Smooth muscle cell (in vitro differentiated cells): Measurements from ENCODE around the gene GDPD1. TPM values are rescaled to one million over a fixed set of nuclear protein-coding genes. Genes with fewer than 3 reads are reported as not detected.
"Not testable (repeated sequence)": the region's sequence is repeated elsewhere in the genome, so short reads cannot be mapped to it uniquely, and the experiment has no call there.

Experiments used
- DNase-seq: peaks from one replicate; lab custom pipeline; 2025; ENCODE audit not compliant: unreplicated experiment; lab: John Stamatoyannopoulos, UW
- H2AFZ ChIP-seq: fragments of 200-600 bp; sonication (generic); 2 replicates; pipeline ENCODE4 v1.6.0; 2016; ENCODE audit warnings: antibody characterized with exemption, low read depth, mild to moderate bottlenecking
- H3F3A ChIP-seq: fragments of 200-600 bp; sonication (generic); 2 replicates; pipeline ENCODE4 v1.6.0; 2017; ENCODE audit warnings: antibody characterized with exemption, low read depth
- H3K27ac ChIP-seq: fragments of 200-600 bp; sonication (generic); 2 replicates; pipeline ENCODE4 v1.5.1; 2016; ENCODE audit warnings: low read depth, mild to moderate bottlenecking
- H3K27me3 ChIP-seq: fragments of 200-600 bp; sonication (generic); 2 replicates; pipeline ENCODE4 v1.6.1; 2016; ENCODE audit warnings: low read depth, mild to moderate bottlenecking
- H3K36me3 ChIP-seq: fragments of 200-600 bp; sonication (generic); 2 replicates; pipeline ENCODE4 v1.5.1; 2016; ENCODE audit warnings: low read depth
- H3K4me1 ChIP-seq: fragments of 200-600 bp; sonication (generic); 2 replicates; pipeline ENCODE4 v1.5.1; 2016; ENCODE audit warnings: low read depth
- H3K4me2 ChIP-seq: fragments of 200-600 bp; sonication (generic); 2 replicates; pipeline ENCODE4 v1.6.0; 2016; ENCODE audit warnings: mild to moderate bottlenecking
- H3K4me3 ChIP-seq: fragments of 200-600 bp; sonication (generic); 2 replicates; pipeline ENCODE4 v1.5.1; 2016; ENCODE audit warnings: mild to moderate bottlenecking
- H3K79me2 ChIP-seq: fragments of 200-600 bp; sonication (generic); 2 replicates; pipeline ENCODE4 v1.6.0; 2016; ENCODE audit warnings: low read depth, mild to moderate bottlenecking
- H3K9ac ChIP-seq: fragments of 200-600 bp; sonication (generic); 2 replicates; pipeline ENCODE4 v1.6.0; 2016; ENCODE audit warnings: low read depth
- H3K9me3 ChIP-seq: fragments of 200-600 bp; sonication (generic); replicated peaks from 2 replicates; pipeline ENCODE4 v1.5.1; 2016; ENCODE audit warnings: low read depth
- H4K20me1 ChIP-seq: fragments of 200-600 bp; sonication (generic); 2 replicates; pipeline ENCODE4 v1.6.0; 2016; ENCODE audit warnings: low read depth
- WGBS: methylation state at CpG from one replicate; pipeline ENCODE4 v1.1.7; 2016; ENCODE audit warnings: low lambda C conversion rate; 5-methylcytosine and 5-hydroxymethylcytosine counted together
- polyA plus RNA-seq: library from polyadenylated mRNA; unstranded; fragments of >200 nt; fragmentation: Nextera tagmentation; extraction: Ambion mirVana; gene quantifications from 2 replicates; pipeline ENCODE4 v1.2.1, GENCODE V29; 2016
- total RNA-seq: library from RNA; depleted of rRNA; stranded (reverse); fragments of >200 nt; gene quantifications from 2 replicates; pipeline ENCODE4 v1.2.3, GENCODE V29; 2014
- TF ChIP-seq, protein P1 (sequence below): fragments of 200-600 bp; sonication (generic); IDR thresholded peaks from 2 replicates; pipeline ENCODE4 v1.5.1; 2017; ENCODE audit warnings: borderline replicate concordance, mild to moderate bottlenecking, antibody characterized with exemption; ENCODE audit not compliant: insufficient read depth, poor library complexity, severe bottlenecking

The GDPD1 gene
- total and polyA plus RNA-seq, 2 experiments from 2014 or later: 2.3 to 8.0 TPM

DNA sequence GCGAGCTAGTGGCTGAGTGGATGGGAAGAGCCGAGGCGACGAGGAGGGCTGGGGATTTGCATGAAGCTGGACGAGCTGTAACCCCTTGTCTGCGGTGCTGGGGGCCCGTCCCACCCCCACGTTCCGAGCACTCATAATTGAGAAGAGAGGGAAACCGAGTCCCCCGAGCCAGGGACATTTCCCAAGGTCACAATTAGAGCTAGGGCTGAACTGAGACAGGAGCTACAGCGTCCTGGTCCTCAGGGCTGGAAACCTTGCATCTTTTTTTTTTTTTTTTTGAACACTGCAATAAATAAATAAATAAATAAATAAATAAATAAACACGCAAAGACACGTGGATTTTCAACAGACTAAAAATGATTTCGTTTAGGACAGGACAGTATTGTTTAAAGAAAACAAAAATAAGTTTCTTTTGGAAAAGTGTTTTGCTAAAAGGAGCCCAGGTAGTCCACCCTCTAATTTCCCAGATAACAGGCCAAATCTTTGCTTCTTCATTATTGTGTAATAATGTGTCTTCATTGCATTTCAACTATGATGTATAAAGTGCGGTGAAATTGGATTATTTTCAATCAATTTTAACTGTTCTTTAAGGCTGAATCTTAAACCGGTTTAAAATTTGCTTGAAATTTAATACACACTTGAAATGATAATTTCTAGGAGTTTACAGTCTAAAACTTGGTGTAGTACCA, 992 bp downstream of the GDPD1 start:
- H3K79me2 ChIP-seq: no peaks in the 10 kb centered on the region
- no peaks in the 10 kb centered on the region for H3K9me3 ChIP-seq
- 17% methylated on average over 17 of the region's 17 CpGs for WGBS
- no peaks in the 10 kb centered on the region for H3K27me3 ChIP-seq
- no peaks in the 10 kb centered on the region for H4K20me1 ChIP-seq
- H3K4me2 ChIP-seq: peak overlapping the region; percentile 92
- no peaks in the 10 kb centered on the region for H3F3A ChIP-seq
- H3K4me3 ChIP-seq: peak overlapping the region; percentile 67
- no peak for DNase-seq
- H3K9ac ChIP-seq: peak overlapping the region; percentile 39
- no peaks in the 10 kb centered on the region for H3K36me3 ChIP-seq
- H3K27ac ChIP-seq: no peak overlapping the region
- TF ChIP-seq, protein P1, sequence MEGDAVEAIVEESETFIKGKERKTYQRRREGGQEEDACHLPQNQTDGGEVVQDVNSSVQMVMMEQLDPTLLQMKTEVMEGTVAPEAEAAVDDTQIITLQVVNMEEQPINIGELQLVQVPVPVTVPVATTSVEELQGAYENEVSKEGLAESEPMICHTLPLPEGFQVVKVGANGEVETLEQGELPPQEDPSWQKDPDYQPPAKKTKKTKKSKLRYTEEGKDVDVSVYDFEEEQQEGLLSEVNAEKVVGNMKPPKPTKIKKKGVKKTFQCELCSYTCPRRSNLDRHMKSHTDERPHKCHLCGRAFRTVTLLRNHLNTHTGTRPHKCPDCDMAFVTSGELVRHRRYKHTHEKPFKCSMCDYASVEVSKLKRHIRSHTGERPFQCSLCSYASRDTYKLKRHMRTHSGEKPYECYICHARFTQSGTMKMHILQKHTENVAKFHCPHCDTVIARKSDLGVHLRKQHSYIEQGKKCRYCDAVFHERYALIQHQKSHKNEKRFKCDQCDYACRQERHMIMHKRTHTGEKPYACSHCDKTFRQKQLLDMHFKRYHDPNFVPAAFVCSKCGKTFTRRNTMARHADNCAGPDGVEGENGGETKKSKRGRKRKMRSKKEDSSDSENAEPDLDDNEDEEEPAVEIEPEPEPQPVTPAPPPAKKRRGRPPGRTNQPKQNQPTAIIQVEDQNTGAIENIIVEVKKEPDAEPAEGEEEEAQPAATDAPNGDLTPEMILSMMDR: no peak
- peak overlapping the region; percentile 99 for H2AFZ ChIP-seq
- H3K4me1 ChIP-seq: peaks cover 5% of the 10 kb centered on the region

GRCh38 chr17:59223813-59224212, 3.5 kb downstream of the GDPD1 start:
- Histone ChIP-seq H3K27me3 (no peaks in the 10 kb centered on the region), H2AFZ (no peak overlapping the region), H3K27ac (no peak overlapping the region), H3K9ac (no peak overlapping the region), H3K4me2 (no peak overlapping the region), H3K79me2 (no peaks in the 10 kb centered on the region), H3K36me3 (no peaks in the 10 kb centered on the region), H3F3A (no peaks in the 10 kb centered on the region), H3K9me3 (no peaks in the 10 kb centered on the region), H4K20me1 (no peaks in the 10 kb centered on the region), H3K4me1 (peaks cover 5% of the 10 kb centered on the region), H3K4me3 (no peak overlapping the region)
- WGBS: 94% methylated on average over 7 of the region's 7 CpGs
- TF ChIP-seq, protein P1: no peak
- no peak for DNase-seq

GRCh38 chr17:59228588-59228987, 8.3 kb downstream of the GDPD1 start:
- not testable (repeated sequence) for H3K27me3 ChIP-seq, DNase-seq, H4K20me1 ChIP-seq, H3K4me2 ChIP-seq, H3K36me3 ChIP-seq, H3K9me3 ChIP-seq, H3K27ac ChIP-seq, H3K4me1 ChIP-seq, H2AFZ ChIP-seq, H3K79me2 ChIP-seq, H3F3A ChIP-seq, H3K9ac ChIP-seq, H3K4me3 ChIP-seq
- WGBS: 100% methylated on average over 1 of the region's 1 CpG

GRCh38 chr17:59230764-59231163, 10.5 kb downstream of the GDPD1 start:
- TF ChIP-seq, protein P1: no peak
- H3K9me3 ChIP-seq: no peaks in the 10 kb centered on the region
- no peaks in the 10 kb centered on the region for H3K36me3 ChIP-seq
- DNase-seq: no peak
- no peak overlapping the region for H3K4me2 ChIP-seq
- no peak overlapping the region for H3K9ac ChIP-seq
- no peaks in the 10 kb centered on the region for H3K4me1 ChIP-seq
- H4K20me1 ChIP-seq: no peaks in the 10 kb centered on the region
- no peak overlapping the region for H3K4me3 ChIP-seq
- WGBS: 87% methylated on average over 3 of the region's 3 CpGs
- no peak overlapping the region for H2AFZ ChIP-seq
- H3K79me2 ChIP-seq: no peaks in the 10 kb centered on the region
- no peaks in the 10 kb centered on the region for H3F3A ChIP-seq
- H3K27ac ChIP-seq: no peak overlapping the region
- H3K27me3 ChIP-seq: no peaks in the 10 kb centered on the region
